HG02970 (cell line): Measurements from ENCODE around the gene ATP9A.
"Not testable (repeated sequence)": the region's sequence is repeated elsewhere in the genome, so short reads cannot be mapped to it uniquely, and the experiment has no call there.

Experiments used
- ATAC-seq: cut with Tn5 transposase; IDR thresholded peaks from one replicate; pipeline ENCODE4 v1.9.1; 2021; ENCODE audit warnings: mild to moderate bottlenecking, moderate library complexity, moderate number of reproducible peaks; ENCODE audit not compliant: unreplicated experiment, low FRiP score

Gene ATP9A

GRCh38 chr20:51697096-51697826 is 70.9 kb downstream of the ATP9A start:
- ATAC-seq = no peak

- ATAC-seq = no peak
Measured at GRCh38 chr20:51696304-51697071, 71.7 kb downstream of the ATP9A start.

GRCh38 chr20:51695574-51696303 is 72.5 kb downstream of the ATP9A start:
- no peak for ATAC-seq

GRCh38 chr20:51692806-51693400 is 75.3 kb downstream of the ATP9A start:
- ATAC-seq = no peak

- ATAC-seq = no peak
Measured at GRCh38 chr20:51691703-51692102, 76.5 kb downstream of the ATP9A start.

GRCh38 chr20:51688600-51689244 is 79.5 kb downstream of the ATP9A start:
- ATAC-seq = no peak

GRCh38 chr20:51687630-51688029 is 80.6 kb downstream of the ATP9A start:
- ATAC-seq = no peak

GRCh38 chr20:51687108-51687507 is 81.1 kb downstream of the ATP9A start:
- ATAC-seq = no peak

GRCh38 chr20:51685494-51685893 is 82.7 kb downstream of the ATP9A start:
- not testable (repeated sequence) for ATAC-seq

- ATAC-seq = no peak
Measured at GRCh38 chr20:51680067-51680749, 88.0 kb downstream of the ATP9A start.

GRCh38 chr20:51679254-51679921 is 88.8 kb downstream of the ATP9A start:
- ATAC-seq = no peak

GRCh38 chr20:51678026-51678697 is 90.0 kb downstream of the ATP9A start:
- ATAC-seq = no peak

- no peak for ATAC-seq
Measured at GRCh38 chr20:51668947-51669346, 99.2 kb downstream of the ATP9A start.

- no peak for ATAC-seq
Measured at GRCh38 chr20:51668515-51668914, 99.7 kb downstream of the ATP9A start.

GRCh38 chr20:51667491-51667890 is 100.7 kb downstream of the ATP9A start:
- ATAC-seq = no peak

GRCh38 chr20:51667002-51667408 is 101.2 kb downstream of the ATP9A start:
- no peak for ATAC-seq

GRCh38 chr20:51666126-51666525 is 102.1 kb downstream of the ATP9A start:
- ATAC-seq = no peak

- ATAC-seq = no peak
Measured at GRCh38 chr20:51665543-51666118, 102.6 kb downstream of the ATP9A start.
